Neural progenitor cell (in vitro differentiated cells): ENCODE data around the gene IFT20. TPM values are rescaled to one million over a fixed set of nuclear protein-coding genes. Genes with fewer than 3 reads are reported as not detected.

Source experiments
- DNase-seq: peaks from one replicate; pipeline ENCODE4 v3.0.0-alpha.2; 2016; ENCODE audit warnings: low spot score
- H2AFZ ChIP-seq: fragments of 200-600 bp; sonication (generic); replicated peaks from 2 replicates; pipeline ENCODE4 v1.6.1; 2016; ENCODE audit warnings: antibody characterized with exemption
- H3F3A ChIP-seq: fragments of 200-600 bp; sonication (generic); 2 replicates; pipeline ENCODE4 v1.6.1; 2016; ENCODE audit warnings: antibody characterized with exemption, low read depth
- H3K27ac ChIP-seq: fragments of 200-600 bp; sonication (generic); 2 replicates; pipeline ENCODE4 v1.5.1; 2016; ENCODE audit warnings: mild to moderate bottlenecking
- H3K27me3 ChIP-seq: fragments of 200-600 bp; sonication (generic); 2 replicates; pipeline ENCODE4 v1.6.1; 2016; ENCODE audit warnings: mild to moderate bottlenecking, moderate library complexity
- H3K36me3 ChIP-seq: fragments of 200-600 bp; sonication (generic); 2 replicates; pipeline ENCODE4 v1.5.1; 2016
- H3K4me1 ChIP-seq: fragments of 200-600 bp; sonication (generic); 2 replicates; pipeline ENCODE4 v1.6.1; 2016; ENCODE audit warnings: mixed run types
- H3K4me2 ChIP-seq: fragments of 200-600 bp; sonication (generic); 2 replicates; pipeline ENCODE4 v1.6.1; 2016
- H3K4me3 ChIP-seq: fragments of 200-600 bp; sonication (generic); 2 replicates; pipeline ENCODE4 v1.5.1; 2016
- H3K79me2 ChIP-seq: fragments of 200-600 bp; sonication (generic); 2 replicates; pipeline ENCODE4 v1.6.1; 2016; ENCODE audit warnings: low read depth
- H3K9ac ChIP-seq: fragments of 200-600 bp; sonication (generic); 2 replicates; pipeline ENCODE4 v1.6.1; 2016
- H3K9me3 ChIP-seq: fragments of 200-600 bp; sonication (generic); 2 replicates; pipeline ENCODE4 v1.5.1; 2016; ENCODE audit warnings: low read depth
- H4K20me1 ChIP-seq: fragments of 200-600 bp; sonication (generic); 2 replicates; pipeline ENCODE4 v1.6.1; 2016; ENCODE audit warnings: low read depth
- H3K27ac Mint-ChIP-seq: 3 replicates; pipeline ENCODE4 v1.8.0; 2021; ENCODE audit warnings: mixed read lengths
- H3K27me3 Mint-ChIP-seq: 2 replicates; pipeline ENCODE4 v1.8.0; 2022; ENCODE audit warnings: low read depth, mild to moderate bottlenecking, inconsistent platforms, moderate library complexity, mixed read lengths; ENCODE audit not compliant: insufficient read depth
- H3K36me3 Mint-ChIP-seq: 3 replicates; pipeline ENCODE4 v1.8.0; 2021; ENCODE audit warnings: mixed read lengths
- H3K4me1 Mint-ChIP-seq: 3 replicates; pipeline ENCODE4 v1.8.0; 2021; ENCODE audit warnings: mixed read lengths
- H3K4me3 Mint-ChIP-seq: 3 replicates; pipeline ENCODE4 v1.8.0; 2021; ENCODE audit warnings: mild to moderate bottlenecking, moderate library complexity, mixed read lengths
- H3K9me3 Mint-ChIP-seq: 3 replicates; pipeline ENCODE4 v1.8.0; 2020; ENCODE audit warnings: mixed read lengths
- CTCF ChIP-seq: fragments of 200-600 bp; sonication (generic); IDR thresholded peaks from 2 replicates; pipeline ENCODE4 v1.5.1; 2017; ENCODE audit warnings: antibody characterized with exemption, mild to moderate bottlenecking
- EZH2 ChIP-seq: fragments of 200-600 bp; sonication (generic); IDR thresholded peaks from 2 replicates; pipeline ENCODE4 v1.6.1; 2017; ENCODE audit warnings: antibody characterized with exemption, mild to moderate bottlenecking, moderate library complexity
- EZH2phosphoT487 ChIP-seq: fragments of 200-600 bp; sonication (generic); IDR thresholded peaks from 2 replicates; pipeline ENCODE4 v1.6.1; 2017; ENCODE audit warnings: antibody characterized with exemption
- total RNA-seq: library from RNA; depleted of rRNA; stranded (reverse); fragments of >200 nt; gene quantifications from 2 replicates; pipeline ENCODE4 v1.2.3, GENCODE V29; 2015; ENCODE audit warnings: low replicate concordance

Gene IFT20
- total RNA-seq, 1 donor from 2014 or later = 68.2 TPM

- no peaks in the 10 kb centered on the region for H3K9me3 ChIP-seq
- Mint-ChIP-seq H3K9me3 (no peaks in the 10 kb centered on the region), H3K27me3 (no peaks in the 10 kb centered on the region), H3K27ac (no peak overlapping the region), H3K36me3 (peaks cover 17% of the 10 kb centered on the region), H3K4me3 (no peak overlapping the region), H3K4me1 (peaks cover 10% of the 10 kb centered on the region)
- H3K27me3 ChIP-seq = no peaks in the 10 kb centered on the region
- no peaks in the 10 kb centered on the region for H3K79me2 ChIP-seq
- no peak for TF ChIP-seq CTCF
- peaks cover 4% of the 10 kb centered on the region for H3K4me1 ChIP-seq
- H2AFZ ChIP-seq = no peak overlapping the region
- H4K20me1 ChIP-seq = peaks cover 19% of the 10 kb centered on the region
- H3K4me3 ChIP-seq = no peak overlapping the region
- H3F3A ChIP-seq = peaks cover 15% of the 10 kb centered on the region
- no peak overlapping the region for H3K4me2 ChIP-seq
- no peak overlapping the region for H3K27ac ChIP-seq
- peaks cover 6% of the 10 kb centered on the region for H3K36me3 ChIP-seq
- no peak overlapping the region for H3K9ac ChIP-seq
- no peak for DNase-seq
Measured at GRCh38 chr17:28350271-28350670, 15.0 kb upstream of the IFT20 start.

- Histone ChIP-seq H3K4me3 (no peak overlapping the region), H3K4me1 (peaks cover 4% of the 10 kb centered on the region), H3K9me3 (no peaks in the 10 kb centered on the region), H3K4me2 (no peak overlapping the region), H3K36me3 (peaks cover 6% of the 10 kb centered on the region), H2AFZ (no peak overlapping the region), H3K27ac (no peak overlapping the region), H3K27me3 (no peaks in the 10 kb centered on the region), H3K79me2 (no peaks in the 10 kb centered on the region), H4K20me1 (peaks cover 19% of the 10 kb centered on the region), H3F3A (peaks cover 17% of the 10 kb centered on the region), H3K9ac (no peak overlapping the region)
- no peak for DNase-seq
- H3K4me1 Mint-ChIP-seq = peaks cover 10% of the 10 kb centered on the region
- H3K27ac Mint-ChIP-seq = no peak overlapping the region
- H3K36me3 Mint-ChIP-seq = peaks cover 18% of the 10 kb centered on the region
- H3K27me3 Mint-ChIP-seq = no peaks in the 10 kb centered on the region
- TF ChIP-seq EZH2 = no peak
- TF ChIP-seq CTCF = no peak
- no peak for TF ChIP-seq EZH2phosphoT487
- H3K9me3 Mint-ChIP-seq = no peaks in the 10 kb centered on the region
- H3K4me3 Mint-ChIP-seq = no peak overlapping the region
Measured at GRCh38 chr17:28348979-28349378, 13.7 kb upstream of the IFT20 start.

GRCh38 chr17:28347261-28347891 lies 12.1 kb upstream of the IFT20 start:
- H3K36me3 Mint-ChIP-seq = peaks cover 20% of the 10 kb centered on the region
- H3K9me3 ChIP-seq = no peaks in the 10 kb centered on the region
- H3K27ac ChIP-seq = no peak overlapping the region
- no peak overlapping the region for H3K4me2 ChIP-seq
- no peak overlapping the region for H3K9ac ChIP-seq
- no peaks in the 10 kb centered on the region for H3K27me3 Mint-ChIP-seq
- no peak for DNase-seq
- TF ChIP-seq EZH2 = no peak
- TF ChIP-seq EZH2phosphoT487 = no peak
- no peaks in the 10 kb centered on the region for H3K36me3 ChIP-seq
- peaks cover 19% of the 10 kb centered on the region for H4K20me1 ChIP-seq
- H3K27ac Mint-ChIP-seq = no peak overlapping the region
- H3K4me3 ChIP-seq = no peak overlapping the region
- H3K4me1 ChIP-seq = peaks cover 4% of the 10 kb centered on the region
- H3K4me3 Mint-ChIP-seq = no peak overlapping the region
- peaks cover 17% of the 10 kb centered on the region for H3F3A ChIP-seq
- no peak overlapping the region for H2AFZ ChIP-seq
- H3K4me1 Mint-ChIP-seq = peaks cover 10% of the 10 kb centered on the region
- H3K27me3 ChIP-seq = no peaks in the 10 kb centered on the region
- no peaks in the 10 kb centered on the region for H3K9me3 Mint-ChIP-seq
- no peaks in the 10 kb centered on the region for H3K79me2 ChIP-seq

- no peak overlapping the region for H3K27ac Mint-ChIP-seq
- no peaks in the 10 kb centered on the region for H3K36me3 ChIP-seq
- peaks cover 10% of the 10 kb centered on the region for H3K4me1 Mint-ChIP-seq
- H3K4me3 ChIP-seq = no peak overlapping the region
- TF ChIP-seq CTCF (peak; percentile 23), EZH2phosphoT487 (no peak), EZH2 (no peak)
- no peaks in the 10 kb centered on the region for H3K9me3 Mint-ChIP-seq
- H2AFZ ChIP-seq = no peak overlapping the region
- peaks cover 17% of the 10 kb centered on the region for H3F3A ChIP-seq
- peaks cover 19% of the 10 kb centered on the region for H4K20me1 ChIP-seq
- no peak overlapping the region for H3K9ac ChIP-seq
- peaks cover 4% of the 10 kb centered on the region for H3K4me1 ChIP-seq
- H3K4me3 Mint-ChIP-seq = no peak overlapping the region
- no peak overlapping the region for H3K27ac ChIP-seq
- H3K4me2 ChIP-seq = no peak overlapping the region
- H3K79me2 ChIP-seq = no peaks in the 10 kb centered on the region
- no peaks in the 10 kb centered on the region for H3K27me3 Mint-ChIP-seq
- H3K9me3 ChIP-seq = no peaks in the 10 kb centered on the region
- peaks cover 18% of the 10 kb centered on the region for H3K36me3 Mint-ChIP-seq
- peak; percentile 21 for DNase-seq
- H3K27me3 ChIP-seq = no peaks in the 10 kb centered on the region
Measured at GRCh38 chr17:28346746-28347246, 11.5 kb upstream of the IFT20 start.
